CD8-positive, alpha-beta memory T cell (primary cell): ENCODE results near the gene GSTM5. TPM values are rescaled to one million over a fixed set of nuclear protein-coding genes. Genes with fewer than 3 reads are reported as not detected.
"Not testable (repeated sequence)": the region's sequence is repeated elsewhere in the genome, so short reads cannot be mapped to it uniquely, and the experiment has no call there.

Source experiments
- CTCF ChIA-PET: fragments of 350-600 bp; sonication (Branson Sonifier 250); formaldehyde crosslinking; loops from one replicate; lab custom pipeline; 2021; ENCODE audit warnings: antibody characterized with exemption; lab: Charles Lee
- POLR2A ChIA-PET: fragments of 350-600 bp; sonication (Branson Sonifier 250); formaldehyde crosslinking; loops from one replicate; lab custom pipeline; 2021; ENCODE audit warnings: antibody characterized with exemption; lab: Charles Lee
- DNase-seq, 5 donors: peaks; one replicate each; pipeline versions ENCODE4 v3.0.0 to v3.0.0-alpha.2; 2020 to 2022; ENCODE audit warnings: mixed read lengths in 1 of 5
- H3K27ac ChIP-seq: one replicate; pipeline ENCODE4 v1.7.0; 2013; ENCODE audit warnings: low read depth, mild to moderate bottlenecking, low read length, moderate library complexity
- H3K27me3 ChIP-seq: 2 replicates; pipeline ENCODE4 v1.7.0; 2013; ENCODE audit warnings: low read length, mild to moderate bottlenecking; ENCODE audit not compliant: insufficient read depth, poor library complexity, severe bottlenecking
- H3K36me3 ChIP-seq: 2 replicates; pipeline ENCODE4 v1.7.0; 2013; ENCODE audit warnings: mild to moderate bottlenecking, low read length, moderate library complexity; ENCODE audit not compliant: insufficient read depth
- H3K4me1 ChIP-seq: 2 replicates; pipeline ENCODE4 v1.7.0; 2013; ENCODE audit warnings: mild to moderate bottlenecking, low read length, moderate library complexity; ENCODE audit not compliant: insufficient read depth
- H3K4me3 ChIP-seq: 2 replicates; pipeline ENCODE4 v1.7.0; 2013; ENCODE audit warnings: mild to moderate bottlenecking, low read length
- H3K9me3 ChIP-seq: 2 replicates; pipeline ENCODE4 v1.7.0; 2013; ENCODE audit warnings: mild to moderate bottlenecking, low read length
- H3K27ac Mint-ChIP-seq, 8 donors: one replicate each; pipeline ENCODE4 v1.8.0; 2020 to 2021; ENCODE audit warnings: mixed read lengths in 8 of 8, mild to moderate bottlenecking in 6 of 8, inconsistent platforms in 3 of 8, moderate library complexity in 3 of 8
- H3K27me3 Mint-ChIP-seq, 2 donors: one replicate each; pipeline ENCODE4 v1.8.0; 2020 to 2021; ENCODE audit warnings: mixed read lengths in 2 of 2, mild to moderate bottlenecking in 1 of 2, moderate library complexity in 1 of 2
- H3K36me3 Mint-ChIP-seq, 3 donors: one replicate each; pipeline ENCODE4 v1.8.0; 2020 to 2021; ENCODE audit warnings: mixed read lengths in 3 of 3, inconsistent platforms in 1 of 3, mild to moderate bottlenecking in 1 of 3
- H3K4me1 Mint-ChIP-seq, 3 donors: one replicate each; pipeline ENCODE4 v1.8.0; 2020 to 2021; ENCODE audit warnings: mixed read lengths in 3 of 3, inconsistent platforms in 1 of 3, mild to moderate bottlenecking in 1 of 3
- H3K4me3 Mint-ChIP-seq, 7 donors: one replicate each; pipeline ENCODE4 v1.8.0; 2020 to 2021; ENCODE audit warnings: mixed read lengths in 7 of 7, mild to moderate bottlenecking in 6 of 7, moderate library complexity in 4 of 7, inconsistent platforms in 2 of 7
- H3K9me3 Mint-ChIP-seq, 5 donors: one replicate each; pipeline ENCODE4 v1.8.0; 2020 to 2022; ENCODE audit warnings: mixed read lengths in 5 of 5, mild to moderate bottlenecking in 3 of 5, moderate library complexity in 2 of 5, inconsistent platforms in 1 of 5
- polyA plus RNA-seq: library from polyadenylated mRNA; unstranded; fragments of 300-500 nt; fragmentation: Illumina TruSeq; gene quantifications from one replicate; pipeline ENCODE4 v1.2.3, GENCODE V29; 2021
- total RNA-seq, 2 experiments: library from RNA; stranded (reverse); gene quantifications; one replicate each; pipeline ENCODE4 v1.2.3, GENCODE V29; 2021

GSTM5 gene
- total and polyA plus RNA-seq, 3 experiments from 2014 or later: not detected

DNA sequence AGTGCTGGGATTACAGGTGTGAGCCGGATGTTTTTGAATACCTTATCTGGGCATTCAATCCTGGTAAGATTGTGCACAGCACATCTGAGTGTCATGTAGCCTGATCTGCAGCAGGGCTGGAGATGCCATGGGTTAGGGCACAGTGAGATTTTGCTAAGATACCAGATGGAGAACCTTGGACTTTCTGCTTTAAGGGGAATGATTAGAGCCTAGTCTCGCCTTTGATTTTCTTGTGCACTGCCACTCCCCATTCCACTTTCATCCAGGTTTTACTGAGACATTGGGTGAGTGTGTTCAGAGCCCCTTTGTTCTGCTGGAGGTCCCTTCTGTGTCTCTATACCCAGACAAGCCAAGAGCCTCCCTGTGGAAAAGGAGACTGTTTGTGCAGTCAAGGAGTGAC lies 38.2 kb upstream of the GSTM5 start:
- H3K27ac ChIP-seq, POLR2A ChIA-PET, H3K36me3 ChIP-seq, H3K4me3 Mint-ChIP-seq, H3K36me3 Mint-ChIP-seq, H3K4me1 ChIP-seq, H3K27ac Mint-ChIP-seq, H3K9me3 ChIP-seq, H3K4me3 ChIP-seq, CTCF ChIA-PET, H3K27me3 Mint-ChIP-seq, H3K9me3 Mint-ChIP-seq, H3K27me3 ChIP-seq, DNase-seq: not testable (repeated sequence)
- peaks cover 12 to 19% (median 14%) of the 10 kb centered on the region in 3 donors for H3K4me1 Mint-ChIP-seq

- H3K36me3 ChIP-seq, H3K4me1 ChIP-seq, DNase-seq, H3K27ac ChIP-seq, H3K4me1 Mint-ChIP-seq, H3K4me3 ChIP-seq, H3K9me3 ChIP-seq, H3K27ac Mint-ChIP-seq, H3K27me3 Mint-ChIP-seq, POLR2A ChIA-PET, H3K9me3 Mint-ChIP-seq, H3K27me3 ChIP-seq, H3K36me3 Mint-ChIP-seq, H3K4me3 Mint-ChIP-seq: not testable (repeated sequence)
- CTCF ChIA-PET: interaction anchor here (0.8 to 1.5 kb wide), 2 partner anchors 37 to 131 kb away, joined by 3 read pairs; no protein-coding TSS in a partner anchor
Observed at GRCh38 chr1:109676683-109677381, 35.2 kb upstream of the GSTM5 start.

DNA sequence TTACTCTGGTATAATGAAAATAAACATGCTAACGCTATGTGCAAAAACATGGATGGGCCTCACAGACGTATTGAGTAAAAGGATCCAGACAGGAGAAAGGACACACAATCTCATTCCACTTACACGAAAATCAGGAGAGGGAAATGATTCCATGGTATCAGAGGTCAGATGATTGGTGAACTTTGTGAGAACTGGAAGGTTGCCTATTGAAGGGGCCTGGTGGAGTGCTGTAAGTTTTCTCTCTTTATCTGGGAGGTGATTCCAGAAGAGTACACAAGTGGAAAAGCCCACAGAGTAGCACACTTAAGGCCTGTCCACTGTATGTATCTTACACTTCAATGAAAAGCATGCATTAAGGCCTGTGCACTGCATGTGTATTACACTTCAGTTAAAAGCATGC lies 34.6 kb upstream of the GSTM5 start:
- Histone ChIP-seq H3K36me3 (no peaks in the 10 kb centered on the region), H3K9me3 (no peaks in the 10 kb centered on the region), H3K27ac (no peak overlapping the region), H3K4me3 (no peak overlapping the region), H3K4me1 (no peaks in the 10 kb centered on the region), H3K27me3 (no peaks in the 10 kb centered on the region)
- H3K9me3 Mint-ChIP-seq: no peaks in the 10 kb centered on the region
- H3K27me3 Mint-ChIP-seq: no peaks in the 10 kb centered on the region
- H3K4me3 Mint-ChIP-seq: no peak overlapping the region
- no peak for DNase-seq
- CTCF ChIA-PET: interaction anchor here (0.8 to 1.5 kb wide), 2 partner anchors 38 to 131 kb away, joined by 3 read pairs; no protein-coding TSS in a partner anchor
- POLR2A ChIA-PET: no interaction called here
- no peaks in the 10 kb centered on the region for H3K4me1 Mint-ChIP-seq
- H3K36me3 Mint-ChIP-seq: no peaks in the 10 kb centered on the region
- no peak overlapping the region for H3K27ac Mint-ChIP-seq

DNA sequence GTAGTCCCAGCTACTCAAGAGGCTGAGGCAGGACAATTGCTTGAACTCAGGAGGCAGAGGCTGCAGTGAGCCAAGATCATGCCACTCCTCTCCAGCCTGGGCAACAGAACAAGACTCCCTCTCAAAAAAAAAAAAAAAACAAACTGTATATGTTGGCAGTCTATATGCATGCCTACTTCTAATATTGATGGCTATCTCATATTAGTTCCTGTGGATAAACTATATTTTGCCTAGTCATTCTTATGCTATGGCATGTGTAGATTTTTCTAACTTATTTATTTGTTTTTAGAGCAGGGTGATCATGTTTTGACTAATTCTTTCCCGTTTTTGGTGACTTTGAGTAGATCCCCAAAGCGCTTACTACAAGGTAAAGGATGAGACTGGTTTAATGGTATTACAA lies 33.4 kb upstream of the GSTM5 start:
- H3K4me3 Mint-ChIP-seq, H3K27ac Mint-ChIP-seq, CTCF ChIA-PET, H3K36me3 ChIP-seq, H3K27me3 ChIP-seq, H3K9me3 Mint-ChIP-seq, DNase-seq, H3K36me3 Mint-ChIP-seq, H3K27ac ChIP-seq, H3K27me3 Mint-ChIP-seq, H3K4me1 Mint-ChIP-seq, H3K9me3 ChIP-seq, H3K4me1 ChIP-seq, H3K4me3 ChIP-seq, POLR2A ChIA-PET: not testable (repeated sequence)

- H3K27me3 Mint-ChIP-seq, H3K9me3 Mint-ChIP-seq, H3K4me1 ChIP-seq, POLR2A ChIA-PET, H3K27me3 ChIP-seq, H3K9me3 ChIP-seq, DNase-seq, H3K27ac Mint-ChIP-seq, H3K36me3 ChIP-seq, H3K27ac ChIP-seq, H3K4me3 ChIP-seq, CTCF ChIA-PET, H3K36me3 Mint-ChIP-seq: not testable (repeated sequence)
- H3K4me1 Mint-ChIP-seq: peaks cover 0 to 12% (median 0%) of the 10 kb centered on the region in 3 donors
- H3K4me3 Mint-ChIP-seq: peak overlapping the region in 1 of 7 donors; percentile 27
Observed at GRCh38 chr1:109684777-109685176, 27.3 kb upstream of the GSTM5 start.

GRCh38 chr1:109685399-109685798 lies 26.7 kb upstream of the GSTM5 start:
- H3K27me3 ChIP-seq, H3K27ac ChIP-seq, H3K4me3 ChIP-seq, CTCF ChIA-PET, H3K27ac Mint-ChIP-seq, POLR2A ChIA-PET, H3K4me3 Mint-ChIP-seq, H3K36me3 ChIP-seq, H3K9me3 Mint-ChIP-seq, H3K4me1 ChIP-seq, H3K9me3 ChIP-seq, H3K27me3 Mint-ChIP-seq, DNase-seq, H3K36me3 Mint-ChIP-seq: not testable (repeated sequence)
- H3K4me1 Mint-ChIP-seq: peaks cover 0 to 12% (median 0%) of the 10 kb centered on the region in 3 donors

- DNase-seq, POLR2A ChIA-PET, H3K9me3 ChIP-seq, CTCF ChIA-PET, H3K9me3 Mint-ChIP-seq, H3K36me3 Mint-ChIP-seq, H3K27me3 ChIP-seq, H3K27ac ChIP-seq, H3K4me3 ChIP-seq, H3K27ac Mint-ChIP-seq, H3K4me1 ChIP-seq, H3K27me3 Mint-ChIP-seq, H3K4me3 Mint-ChIP-seq, H3K36me3 ChIP-seq: not testable (repeated sequence)
- H3K4me1 Mint-ChIP-seq: peaks cover 0 to 12% (median 0%) of the 10 kb centered on the region in 3 donors
Observed at GRCh38 chr1:109685890-109686289, 26.2 kb upstream of the GSTM5 start.

DNA sequence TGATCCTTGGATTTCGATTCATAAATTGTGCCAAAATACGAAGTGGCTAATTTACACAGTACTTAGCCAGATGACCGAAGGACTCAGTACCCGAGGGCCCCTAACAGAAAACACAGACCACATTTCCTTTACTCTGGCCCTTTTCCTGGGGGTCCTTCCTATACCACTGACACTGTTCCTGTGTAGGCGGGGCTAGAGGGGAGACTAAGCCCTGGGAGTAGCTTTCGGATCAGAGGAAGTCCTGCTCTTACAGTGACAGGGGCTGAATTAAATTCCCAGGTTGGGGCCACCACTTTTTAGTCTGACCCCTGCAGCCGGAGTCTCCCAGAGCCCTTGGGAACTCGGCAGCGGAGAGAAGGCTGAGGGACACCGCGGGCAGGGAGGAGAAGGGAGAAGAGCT lies 24.9 kb upstream of the GSTM5 start:
- H3K36me3 ChIP-seq, H3K9me3 ChIP-seq, H3K27me3 Mint-ChIP-seq, H3K4me1 ChIP-seq, POLR2A ChIA-PET, DNase-seq, CTCF ChIA-PET, H3K27ac ChIP-seq, H3K9me3 Mint-ChIP-seq, H3K36me3 Mint-ChIP-seq, H3K27me3 ChIP-seq: not testable (repeated sequence)
- H3K4me3 Mint-ChIP-seq: peak overlapping the region in 4 of 7 donors; percentile 85 to 94 (median 89)
- H3K4me1 Mint-ChIP-seq: peaks cover 0 to 12% (median 0%) of the 10 kb centered on the region in 3 donors
- H3K4me3 ChIP-seq: peak overlapping the region; percentile 37
- H3K27ac Mint-ChIP-seq: peak overlapping the region in 5 of 8 donors; percentile 41 to 95 (median 85)
